ENCODE results near the gene MFN2.

MFN2 gene

DNA sequence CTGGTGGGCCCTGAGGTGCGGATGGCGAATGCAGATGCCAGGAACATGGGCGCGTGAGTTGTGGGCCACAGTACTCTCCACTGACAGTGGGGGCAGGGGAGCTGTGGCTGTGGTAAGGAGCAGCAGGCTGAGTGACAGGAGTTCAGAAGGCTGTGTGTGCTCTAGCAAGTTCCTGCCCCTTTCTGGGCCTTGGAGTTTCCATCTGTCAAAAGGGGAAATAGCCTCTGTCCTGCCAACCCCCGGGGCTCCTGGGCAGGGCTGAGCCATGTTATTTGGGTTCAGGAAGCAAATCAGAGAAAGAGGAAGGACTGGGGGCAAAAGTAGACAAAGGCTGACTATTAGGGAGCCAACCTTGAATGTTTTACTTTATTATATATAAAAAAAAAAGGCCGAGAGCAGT is 19.5 kb upstream of the MFN2 start:
- no peak overlapping the region for H3K27ac ChIP-seq (ENCODE audit: low read depth, low read length, severe bottlenecking)
- WGBS, 2 experiments (ENCODE audit: insufficient coverage in 2 of 2) = 90 to 95% methylated on average over 4 to 5 of the region's 6 CpGs

DNA sequence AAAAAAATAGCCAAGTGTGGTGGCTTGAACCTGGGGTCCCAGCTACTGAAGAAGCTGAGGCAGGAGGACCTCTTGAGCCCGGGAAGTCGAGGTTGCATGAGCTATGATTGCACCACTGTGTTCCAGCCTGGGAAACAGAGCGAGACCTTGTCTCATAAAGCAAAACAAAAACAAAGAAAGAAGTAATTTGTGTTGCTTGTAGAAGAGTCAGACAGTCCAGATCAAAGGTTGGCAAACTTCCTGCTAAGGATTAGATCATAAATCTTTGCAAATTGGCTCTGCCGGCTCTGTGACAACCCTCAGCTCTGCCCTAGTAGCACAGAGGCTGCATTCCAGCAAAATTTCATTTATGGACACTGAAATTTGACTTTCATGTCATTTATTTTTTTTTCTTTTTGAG is 19.0 kb upstream of the MFN2 start:
- Histone ChIP-seq H3K36me3 (ENCODE audit: control insufficient read depth, insufficient read depth, low read length) (peaks cover 85% of the 10 kb centered on the region), H3K4me1 (ENCODE audit: control insufficient read depth, insufficient read depth, low read length, poor library complexity, severe bottlenecking) (no peaks in the 10 kb centered on the region), H3K4me3 (ENCODE audit: extremely low read depth, insufficient read depth, low read length, poor library complexity, severe bottlenecking) (no peak overlapping the region), H3K9me3 (ENCODE audit: control insufficient read depth, low read length) (no peaks in the 10 kb centered on the region), H3K27ac (ENCODE audit: low read depth, low read length, severe bottlenecking) (no peak overlapping the region)
- WGBS, 2 experiments (ENCODE audit: insufficient coverage in 2 of 2) = 90 to 92% methylated on average over 3 of the region's 4 CpGs

More for the DNA sequence above, 19.5 kb upstream of the MFN2 start:
- H3K4me3 ChIP-seq (ENCODE audit: extremely low read depth, insufficient read depth, low read length, poor library complexity, severe bottlenecking) = no peak overlapping the region
- no peaks in the 10 kb centered on the region for H3K4me1 ChIP-seq (ENCODE audit: control insufficient read depth, insufficient read depth, low read length, poor library complexity, severe bottlenecking)
- H3K36me3 ChIP-seq (ENCODE audit: control insufficient read depth, insufficient read depth, low read length) = peaks cover 84% of the 10 kb centered on the region
- no peaks in the 10 kb centered on the region for H3K9me3 ChIP-seq (ENCODE audit: control insufficient read depth, low read length)

DNA sequence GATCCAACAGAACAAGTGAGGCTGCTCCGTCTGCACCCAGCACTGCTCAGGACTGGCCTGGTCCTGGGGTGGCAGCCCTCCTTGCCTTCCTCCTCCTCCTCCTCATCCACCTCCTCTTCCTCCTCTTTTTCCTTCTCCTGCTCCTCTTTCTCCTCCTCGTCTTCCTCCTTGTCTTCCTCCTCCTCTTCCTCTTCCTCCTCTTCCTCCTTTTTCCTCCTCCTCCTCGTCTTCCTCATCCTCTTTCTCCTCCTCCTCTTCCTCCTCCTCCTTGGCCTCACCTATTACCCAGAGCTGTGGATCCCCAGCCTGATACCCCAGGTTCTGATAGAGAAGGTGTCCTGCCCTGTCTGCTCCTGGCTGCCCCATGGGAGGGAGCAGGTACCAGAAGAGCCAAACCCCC is 16.6 kb upstream of the MFN2 start:
- Histone ChIP-seq H3K27ac (ENCODE audit: low read depth, low read length, severe bottlenecking) (no peak overlapping the region), H3K4me1 (ENCODE audit: control insufficient read depth, insufficient read depth, low read length, poor library complexity, severe bottlenecking) (no peaks in the 10 kb centered on the region), H3K4me3 (ENCODE audit: extremely low read depth, insufficient read depth, low read length, poor library complexity, severe bottlenecking) (no peak overlapping the region), H3K36me3 (ENCODE audit: control insufficient read depth, insufficient read depth, low read length) (peaks cover 76% of the 10 kb centered on the region), H3K9me3 (ENCODE audit: control insufficient read depth, low read length) (no peaks in the 10 kb centered on the region)
- WGBS, 2 experiments (ENCODE audit: insufficient coverage in 2 of 2) = 89 to 100% methylated on average over 3 of the region's 3 CpGs

DNA sequence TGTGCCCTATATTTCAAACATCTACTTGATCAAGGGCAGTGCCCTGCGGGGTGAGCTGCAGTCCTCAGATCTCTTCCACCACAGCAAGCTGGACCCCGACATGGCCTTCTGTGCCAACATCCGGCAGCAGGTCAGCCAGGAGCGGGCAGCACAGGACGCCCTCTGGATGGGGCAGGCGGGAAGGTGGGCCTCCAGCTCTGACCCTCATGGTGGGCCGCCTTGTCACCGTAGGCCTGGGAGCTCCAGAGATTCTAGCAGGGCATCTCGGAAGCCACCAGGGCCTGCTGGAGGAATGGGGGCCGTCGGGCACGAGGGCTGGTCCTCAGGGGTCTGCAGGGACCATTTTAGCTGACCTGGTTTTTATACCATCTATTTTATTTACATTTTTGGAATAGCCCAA is 15.6 kb upstream of the MFN2 start:
- Histone ChIP-seq H3K9me3 (ENCODE audit: control insufficient read depth, low read length) (no peaks in the 10 kb centered on the region), H3K4me1 (ENCODE audit: control insufficient read depth, insufficient read depth, low read length, poor library complexity, severe bottlenecking) (no peaks in the 10 kb centered on the region), H3K36me3 (ENCODE audit: control insufficient read depth, insufficient read depth, low read length) (peaks cover 83% of the 10 kb centered on the region), H3K4me3 (ENCODE audit: extremely low read depth, insufficient read depth, low read length, poor library complexity, severe bottlenecking) (no peak overlapping the region), H3K27ac (ENCODE audit: low read depth, low read length, severe bottlenecking) (no peak overlapping the region)
- WGBS, 2 experiments (ENCODE audit: insufficient coverage in 2 of 2) = 94 to 99% methylated on average over 11 to 12 of the region's 12 CpGs

DNA sequence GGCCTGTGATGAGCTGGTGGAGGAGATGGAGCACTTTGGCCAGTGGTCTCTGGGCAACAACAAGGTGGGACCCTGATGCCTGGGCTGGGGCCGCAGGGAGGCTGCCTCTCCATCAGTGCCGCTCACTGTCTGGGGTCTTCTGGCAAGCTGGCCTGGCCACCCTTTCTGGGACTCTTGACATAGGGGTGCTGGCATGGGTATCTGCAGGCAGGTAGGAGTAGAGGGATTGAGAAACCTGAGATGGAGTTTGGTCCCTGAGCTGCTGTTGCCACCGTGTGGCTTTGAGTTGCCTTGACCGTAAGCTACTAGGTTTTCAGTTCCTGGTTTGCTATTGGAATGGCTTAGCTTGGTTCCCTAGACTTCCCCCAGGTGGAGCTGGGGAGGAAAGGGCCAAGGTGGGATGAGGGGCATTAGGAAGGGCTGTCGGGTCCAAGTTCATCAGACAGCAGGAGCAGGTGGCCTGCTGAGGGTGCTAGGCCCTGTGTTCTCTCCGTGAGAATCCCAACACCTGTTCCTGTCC is 13.2 kb upstream of the MFN2 start:
- 54 to 61% methylated on average over 4 to 5 of the region's 6 CpGs for WGBS, 2 experiments (ENCODE audit: insufficient coverage in 2 of 2)
- Histone ChIP-seq H3K9me3 (ENCODE audit: control insufficient read depth, low read length) (no peaks in the 10 kb centered on the region), H3K4me1 (ENCODE audit: control insufficient read depth, insufficient read depth, low read length, poor library complexity, severe bottlenecking) (no peaks in the 10 kb centered on the region), H3K36me3 (ENCODE audit: control insufficient read depth, insufficient read depth, low read length) (peaks cover 67% of the 10 kb centered on the region), H3K4me3 (ENCODE audit: extremely low read depth, insufficient read depth, low read length, poor library complexity, severe bottlenecking) (no peak overlapping the region), H3K27ac (ENCODE audit: low read depth, low read length, severe bottlenecking) (no peak overlapping the region)

DNA sequence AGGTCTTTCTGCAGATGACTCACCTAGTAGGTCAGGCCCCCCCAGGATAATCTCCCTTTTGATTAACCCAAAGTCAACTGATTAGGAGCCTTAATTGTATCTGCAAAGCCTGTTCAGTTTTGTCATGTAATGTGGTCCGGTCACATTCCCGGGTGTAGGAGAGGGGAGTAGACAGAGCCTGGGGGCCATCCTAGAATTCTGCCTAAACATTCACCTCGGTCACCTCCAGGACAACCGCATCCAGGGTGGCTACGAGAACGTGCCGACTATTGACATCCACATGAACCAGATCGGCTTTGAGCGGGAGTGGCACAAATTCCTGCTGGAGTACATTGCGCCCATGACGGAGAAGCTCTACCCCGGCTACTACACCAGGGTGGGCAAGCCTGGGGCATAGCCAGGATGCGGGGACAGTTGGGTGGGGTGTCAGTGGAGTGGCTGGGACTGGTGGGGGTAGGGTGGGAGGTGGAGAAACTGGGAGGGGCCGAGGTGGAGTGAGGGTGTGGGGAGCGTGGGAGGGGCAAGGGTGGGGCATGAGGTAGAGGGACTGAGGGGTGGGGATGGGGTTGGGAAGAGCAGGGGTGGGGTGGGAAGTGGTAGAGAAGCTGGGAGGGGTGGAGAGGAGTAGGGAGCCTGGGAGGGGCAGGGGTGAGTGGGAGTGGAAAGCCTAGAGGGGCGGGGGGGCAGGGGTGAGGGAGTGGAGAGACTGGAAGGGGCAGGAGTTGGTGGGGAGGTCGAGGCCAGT is 9.6 kb upstream of the MFN2 start:
- Histone ChIP-seq H3K4me1 (ENCODE audit: control insufficient read depth, insufficient read depth, low read length, poor library complexity, severe bottlenecking) (no peaks in the 10 kb centered on the region), H3K36me3 (ENCODE audit: control insufficient read depth, insufficient read depth, low read length) (peaks cover 63% of the 10 kb centered on the region), H3K27ac (ENCODE audit: low read depth, low read length, severe bottlenecking) (no peak overlapping the region), H3K9me3 (ENCODE audit: control insufficient read depth, low read length) (no peaks in the 10 kb centered on the region), H3K4me3 (ENCODE audit: extremely low read depth, insufficient read depth, low read length, poor library complexity, severe bottlenecking) (no peak overlapping the region)
- 96 to 98% methylated on average over 10 to 13 of the region's 17 CpGs for WGBS, 2 experiments (ENCODE audit: insufficient coverage in 2 of 2)

DNA sequence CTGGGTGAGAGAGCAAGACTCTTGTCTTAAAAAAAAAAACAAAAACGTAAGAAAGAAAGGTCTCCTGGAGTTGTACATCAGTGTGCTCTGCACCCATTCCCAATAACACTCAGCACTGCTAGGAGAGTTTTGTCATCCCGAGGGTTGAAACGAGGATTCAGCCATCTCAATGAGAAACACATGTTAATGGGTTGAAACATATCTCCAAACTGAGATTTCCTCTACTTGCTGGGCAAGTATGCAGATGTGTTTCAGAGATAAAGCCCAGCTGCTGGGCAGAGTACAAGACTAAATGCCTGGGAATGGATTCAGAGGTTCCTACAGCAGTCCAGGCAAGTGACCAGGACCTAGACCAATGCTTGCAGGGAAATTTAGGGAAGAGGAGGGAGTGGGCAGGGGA is 2.6 kb upstream of the MFN2 start:
- no peak overlapping the region for H3K4me3 ChIP-seq (ENCODE audit: extremely low read depth, insufficient read depth, low read length, poor library complexity, severe bottlenecking)
- peaks cover 40% of the 10 kb centered on the region for H3K36me3 ChIP-seq (ENCODE audit: control insufficient read depth, insufficient read depth, low read length)
- H3K27ac ChIP-seq (ENCODE audit: low read depth, low read length, severe bottlenecking) = no peak overlapping the region
- 100% methylated on average over 1 to 2 of the region's 3 CpGs for WGBS, 2 experiments (ENCODE audit: insufficient coverage in 2 of 2)
- H3K9me3 ChIP-seq (ENCODE audit: control insufficient read depth, low read length) = no peaks in the 10 kb centered on the region
- H3K4me1 ChIP-seq (ENCODE audit: control insufficient read depth, insufficient read depth, low read length, poor library complexity, severe bottlenecking) = peaks cover 16% of the 10 kb centered on the region

DNA sequence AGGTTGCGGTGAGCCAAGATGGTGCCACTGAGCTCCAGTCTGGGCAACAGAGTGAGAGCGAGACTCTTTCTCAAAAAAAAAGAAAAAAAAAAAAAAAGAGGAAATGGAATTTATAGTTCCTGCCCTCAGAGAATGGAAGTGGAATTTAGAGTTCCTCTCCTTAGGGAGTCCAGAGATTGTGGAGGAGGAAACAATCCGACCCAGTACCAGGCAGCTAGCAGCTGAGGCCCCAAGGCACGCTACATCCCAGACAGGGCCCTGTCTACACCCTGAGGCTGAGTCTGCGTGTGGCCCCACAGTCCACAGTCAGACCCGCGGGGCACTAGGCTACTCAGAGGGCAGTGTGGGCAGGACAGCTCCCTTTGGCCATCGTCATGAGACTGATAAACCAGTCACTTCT is 1.9 kb upstream of the MFN2 start:
- WGBS, 2 experiments (ENCODE audit: insufficient coverage in 2 of 2) = 78 to 91% methylated on average over 4 to 5 of the region's 8 CpGs
- Histone ChIP-seq H3K9me3 (ENCODE audit: control insufficient read depth, low read length) (no peaks in the 10 kb centered on the region), H3K4me1 (ENCODE audit: control insufficient read depth, insufficient read depth, low read length, poor library complexity, severe bottlenecking) (peaks cover 18% of the 10 kb centered on the region), H3K36me3 (ENCODE audit: control insufficient read depth, insufficient read depth, low read length) (peaks cover 42% of the 10 kb centered on the region), H3K27ac (ENCODE audit: low read depth, low read length, severe bottlenecking) (no peak overlapping the region), H3K4me3 (ENCODE audit: extremely low read depth, insufficient read depth, low read length, poor library complexity, severe bottlenecking) (no peak overlapping the region)

DNA sequence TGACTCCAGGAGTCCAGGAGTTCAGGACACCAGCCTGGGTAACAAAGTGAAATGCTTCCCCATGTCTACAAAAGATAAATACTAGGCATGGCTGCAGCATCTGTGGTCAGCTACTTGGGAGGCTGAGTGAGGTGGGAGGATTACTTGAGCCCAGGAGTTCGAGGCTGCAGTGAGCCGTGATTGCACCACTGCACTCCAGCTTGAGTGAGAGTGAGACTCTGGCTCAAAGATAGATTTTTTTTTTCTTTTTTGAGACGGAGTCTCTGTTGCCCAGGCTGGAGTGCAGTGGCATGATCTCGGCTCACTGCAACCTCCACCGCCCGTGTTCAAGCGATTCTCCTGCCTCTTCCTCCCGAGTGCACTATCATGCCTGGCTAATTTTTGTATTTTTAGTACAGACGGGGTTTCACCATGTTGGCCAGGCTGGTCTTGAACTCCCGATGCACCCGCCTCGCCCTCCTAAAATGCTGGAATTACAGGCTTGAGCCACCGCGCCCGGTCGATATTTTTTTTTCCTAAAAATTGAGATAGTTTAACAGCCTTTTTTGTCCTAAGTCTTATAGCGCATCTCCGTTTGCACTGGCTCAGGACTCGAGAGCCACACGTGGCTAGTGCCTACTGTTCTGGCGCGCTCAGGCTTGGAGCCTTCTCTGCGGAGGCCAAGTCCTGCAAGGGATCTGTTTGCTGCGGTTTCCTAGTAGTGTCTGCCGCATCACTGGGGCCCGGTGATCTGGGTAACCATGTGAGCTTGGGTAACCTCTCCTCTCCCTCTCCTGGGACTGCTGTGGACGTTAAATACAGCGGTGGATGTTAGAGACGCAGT is 1.0 kb upstream of the MFN2 start:
- 68 to 71% methylated on average over 26 to 27 of the region's 29 CpGs for WGBS, 2 experiments (ENCODE audit: insufficient coverage in 2 of 2)
- H3K27ac ChIP-seq (ENCODE audit: low read depth, low read length, severe bottlenecking) = peak overlapping the region; percentile 94
- H3K9me3 ChIP-seq (ENCODE audit: control insufficient read depth, low read length) = no peaks in the 10 kb centered on the region
- peak overlapping the region; percentile 99 for H3K4me3 ChIP-seq (ENCODE audit: extremely low read depth, insufficient read depth, low read length, poor library complexity, severe bottlenecking)
- H3K36me3 ChIP-seq (ENCODE audit: control insufficient read depth, insufficient read depth, low read length) = peaks cover 45% of the 10 kb centered on the region
- H3K4me1 ChIP-seq (ENCODE audit: control insufficient read depth, insufficient read depth, low read length, poor library complexity, severe bottlenecking) = peaks cover 19% of the 10 kb centered on the region

DNA sequence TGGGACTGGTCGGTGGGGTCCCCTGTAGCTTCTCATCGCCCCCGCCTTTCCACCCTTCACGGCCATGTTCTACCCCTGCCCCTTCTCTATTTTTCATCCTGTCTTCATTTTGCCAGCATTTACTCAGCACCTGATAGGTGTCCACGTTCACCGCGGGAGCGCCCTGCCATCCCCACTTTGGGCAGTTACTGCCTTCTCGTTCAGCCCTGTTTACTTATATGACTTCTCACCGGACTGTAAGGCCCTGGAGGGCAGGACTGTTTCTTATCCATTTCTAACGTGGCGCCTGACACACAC is 380 bp downstream of the MFN2 start:
- H3K4me1 ChIP-seq (ENCODE audit: control insufficient read depth, insufficient read depth, low read length, poor library complexity, severe bottlenecking) = peaks cover 19% of the 10 kb centered on the region
- 0 to 2% methylated on average over 8 to 11 of the region's 12 CpGs for WGBS, 2 experiments (ENCODE audit: insufficient coverage in 2 of 2)
- H3K36me3 ChIP-seq (ENCODE audit: control insufficient read depth, insufficient read depth, low read length) = peaks cover 45% of the 10 kb centered on the region
- H3K9me3 ChIP-seq (ENCODE audit: control insufficient read depth, low read length) = no peaks in the 10 kb centered on the region
- peak overlapping the region; percentile 94 for H3K27ac ChIP-seq (ENCODE audit: low read depth, low read length, severe bottlenecking)
- peak overlapping the region; percentile 99 for H3K4me3 ChIP-seq (ENCODE audit: extremely low read depth, insufficient read depth, low read length, poor library complexity, severe bottlenecking)
